WTC11 (cell line): ENCODE results near the gene TPD52L2. TPM values are rescaled to one million over a fixed set of nuclear protein-coding genes. Genes with fewer than 3 reads are reported as not detected.

Source experiments
- ATAC-seq: fragments of 200-7000 bp; cut with Tn5 transposase; 2 replicates; pipeline ENCODE4 v1.10.0; 2021; ENCODE audit warnings: mild to moderate bottlenecking, moderate library complexity
- CTCF ChIA-PET: fragments of 300-600 bp; sonication (Branson Sonifier 250); formaldehyde crosslinking; loops from one replicate; lab custom pipeline; 2021; ENCODE audit warnings: antibody characterized with exemption; lab: Charles Lee
- POLR2A ChIA-PET: fragments of 350-600 bp; sonication (Branson Sonifier 250); formaldehyde crosslinking; loops from one replicate; lab custom pipeline; 2021; ENCODE audit warnings: antibody characterized with exemption; lab: Charles Lee
- DNase-seq: peaks from one replicate; pipeline ENCODE4 v3.0.0; 2021; ENCODE audit warnings: low spot score
- H3K27ac Mint-ChIP-seq: 2 replicates; pipeline ENCODE4 v1.8.0; 2021; ENCODE audit warnings: mixed read lengths
- H3K27me3 Mint-ChIP-seq: 2 replicates; pipeline ENCODE4 v1.8.0; 2021; ENCODE audit warnings: low read depth, mild to moderate bottlenecking, moderate library complexity, mixed read lengths
- H3K36me3 Mint-ChIP-seq: 2 replicates; pipeline ENCODE4 v1.8.0; 2021; ENCODE audit warnings: mixed read lengths
- H3K4me1 Mint-ChIP-seq: 2 replicates; pipeline ENCODE4 v1.8.0; 2022; ENCODE audit warnings: mixed read lengths
- H3K4me3 Mint-ChIP-seq: 2 replicates; pipeline ENCODE4 v1.8.0; 2021; ENCODE audit warnings: mild to moderate bottlenecking, moderate library complexity, mixed read lengths
- H3K9me3 Mint-ChIP-seq: 2 replicates; pipeline ENCODE4 v1.8.0; 2021; ENCODE audit warnings: mixed read lengths
- ESRRA ChIP-seq: sonication (generic); formaldehyde crosslinking; IDR thresholded peaks from 2 replicates; pipeline ENCODE4 v1.8.1; 2022; ENCODE audit warnings: mild to moderate bottlenecking, missing genetic modification reagents, borderline replicate concordance
- ETV6 ChIP-seq: sonication (generic); formaldehyde crosslinking; IDR thresholded peaks from 2 replicates; pipeline ENCODE4 v1.8.1; 2022; ENCODE audit warnings: mild to moderate bottlenecking, missing genetic modification reagents
- FOXK1 ChIP-seq: sonication (generic); formaldehyde crosslinking; IDR thresholded peaks from 2 replicates; pipeline ENCODE4 v1.8.0; 2022; ENCODE audit warnings: mild to moderate bottlenecking, moderate library complexity, missing genetic modification reagents
- FOXP1 ChIP-seq: sonication (generic); formaldehyde crosslinking; IDR thresholded peaks from 2 replicates; pipeline ENCODE4 v1.8.0; 2022; ENCODE audit warnings: missing genetic modification reagents, mild to moderate bottlenecking, moderate library complexity, borderline replicate concordance
- HMGA2 ChIP-seq: fragments of 250-450 bp; sonication (Bioruptor Pico); IDR thresholded peaks from 2 replicates; pipeline ENCODE4 v1.4.0; 2021; ENCODE audit warnings: mild to moderate bottlenecking, moderate library complexity
- MXD4 ChIP-seq: fragments of 250-450 bp; sonication (Bioruptor Pico); IDR thresholded peaks from 2 replicates; pipeline ENCODE4 v1.8.0; 2021; ENCODE audit warnings: mild to moderate bottlenecking, moderate library complexity, borderline replicate concordance
- NFE2L1 ChIP-seq: sonication (generic); formaldehyde crosslinking; IDR thresholded peaks from 2 replicates; pipeline ENCODE4 v1.8.1; 2023; ENCODE audit warnings: missing genetic modification reagents
- OVOL2 ChIP-seq: fragments of 250-450 bp; sonication (Bioruptor Pico); IDR thresholded peaks from 2 replicates; pipeline ENCODE4 v1.9.0; 2021; ENCODE audit warnings: mild to moderate bottlenecking, borderline replicate concordance
- RELA ChIP-seq: sonication (generic); formaldehyde crosslinking; IDR thresholded peaks from 2 replicates; pipeline ENCODE4 v1.8.1; 2022; ENCODE audit warnings: missing genetic modification reagents, mild to moderate bottlenecking, borderline replicate concordance
- SMAD4 ChIP-seq: sonication (generic); formaldehyde crosslinking; IDR thresholded peaks from 2 replicates; pipeline ENCODE4 v1.8.0; 2022; ENCODE audit warnings: mild to moderate bottlenecking, missing genetic modification reagents
- TCF7 ChIP-seq: sonication (generic); formaldehyde crosslinking; IDR thresholded peaks from 2 replicates; pipeline ENCODE4 v1.8.0; 2022; ENCODE audit warnings: mild to moderate bottlenecking, low read depth, missing genetic modification reagents, moderate library complexity
- TP53 ChIP-seq: sonication (generic); formaldehyde crosslinking; IDR thresholded peaks from 2 replicates; pipeline ENCODE4 v1.8.1; 2023; ENCODE audit warnings: mild to moderate bottlenecking, missing genetic modification reagents
- total RNA-seq: library from RNA; stranded (reverse); gene quantifications from 3 replicates; pipeline ENCODE4 v1.2.3, GENCODE V29; 2021
- TF ChIP-seq, protein P1 (sequence below): sonication (generic); formaldehyde crosslinking; IDR thresholded peaks from 2 replicates; pipeline ENCODE4 v1.8.0; 2022; ENCODE audit warnings: mild to moderate bottlenecking, missing genetic modification reagents
- TF ChIP-seq, protein P2 (sequence below): sonication (generic); formaldehyde crosslinking; IDR thresholded peaks from 2 replicates; pipeline ENCODE4 v1.8.0; 2022; ENCODE audit warnings: mild to moderate bottlenecking, missing genetic modification reagents
- TF ChIP-seq, protein P3 (sequence below): sonication (generic); formaldehyde crosslinking; conservative IDR thresholded peaks from 2 replicates; pipeline ENCODE4 v1.8.1; 2022; ENCODE audit warnings: mild to moderate bottlenecking, missing genetic modification reagents
- TF ChIP-seq, protein P4 (sequence below): sonication (generic); formaldehyde crosslinking; IDR thresholded peaks from 2 replicates; pipeline ENCODE4 v1.8.0; 2022; ENCODE audit warnings: missing genetic modification reagents
- TF ChIP-seq, protein P5 (sequence below): sonication (generic); formaldehyde crosslinking; IDR thresholded peaks from 2 replicates; pipeline ENCODE4 v1.8.0; 2022; ENCODE audit warnings: mild to moderate bottlenecking, missing genetic modification reagents
- TF ChIP-seq, protein P6 (sequence below): sonication (generic); formaldehyde crosslinking; IDR thresholded peaks from 2 replicates; pipeline ENCODE4 v1.8.1; 2022; ENCODE audit warnings: low read depth, mild to moderate bottlenecking, moderate library complexity, missing genetic modification reagents, borderline replicate concordance
- TF ChIP-seq, protein P7 (sequence below): sonication (generic); formaldehyde crosslinking; IDR thresholded peaks from 2 replicates; pipeline ENCODE4 v1.8.0; 2023; ENCODE audit warnings: mild to moderate bottlenecking, missing genetic modification reagents
- TF ChIP-seq, protein P8 (sequence below): fragments of 200-600 bp; IDR thresholded peaks from 2 replicates; pipeline ENCODE4 v1.8.0; 2022; ENCODE audit warnings: antibody characterized with exemption

The TPD52L2 gene
- total RNA-seq, 1 experiment from 2014 or later: 80.8 TPM

DNA sequence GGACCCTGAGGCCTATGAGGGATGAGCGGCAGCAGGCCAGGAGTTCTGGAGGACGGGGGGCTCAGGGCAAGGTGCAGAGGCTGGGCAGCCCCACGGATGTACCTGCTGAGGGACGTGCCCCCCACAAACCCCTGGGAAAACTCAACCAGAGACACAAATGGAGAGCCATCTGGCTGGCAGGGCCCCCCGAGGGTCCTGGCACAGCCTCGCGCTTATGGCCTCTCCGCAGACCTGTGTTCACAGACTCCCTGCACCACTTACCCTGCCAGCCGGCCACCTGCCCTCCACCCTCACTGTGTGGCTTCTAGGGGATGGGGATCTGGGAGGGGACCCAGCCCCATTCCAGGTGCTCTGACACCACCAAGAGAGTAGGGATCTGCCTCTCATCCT, 30.6 kb upstream of the TPD52L2 start:
- Mint-ChIP-seq H3K4me3 (no peak overlapping the region), H3K36me3 (no peaks in the 10 kb centered on the region), H3K27me3 (peaks cover 27% of the 10 kb centered on the region), H3K27ac (no peak overlapping the region), H3K9me3 (no peaks in the 10 kb centered on the region), H3K4me1 (peaks cover 26% of the 10 kb centered on the region)
- TF ChIP-seq, protein P1, sequence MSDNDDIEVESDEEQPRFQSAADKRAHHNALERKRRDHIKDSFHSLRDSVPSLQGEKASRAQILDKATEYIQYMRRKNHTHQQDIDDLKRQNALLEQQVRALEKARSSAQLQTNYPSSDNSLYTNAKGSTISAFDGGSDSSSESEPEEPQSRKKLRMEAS (CRISPR knock-in tag): 0 out of 2 replicates have a peak, but pooled peaks have one; percentile 24
- TF ChIP-seq SMAD4 (CRISPR knock-in tag): no peak
- POLR2A ChIA-PET: interaction anchor here (1.0 kb wide), 2 partner anchors 13 to 25 kb away, joined by 3 to 5 read pairs; no protein-coding TSS in a partner anchor
- CTCF ChIA-PET: interaction anchor here (0.6 to 1.4 kb wide), 5 partner anchors 24 to 249 kb away, joined by 3 to 8 read pairs (median 4); no protein-coding TSS in a partner anchor
- ATAC-seq (no peak), DNase-seq (no peak)

DNA sequence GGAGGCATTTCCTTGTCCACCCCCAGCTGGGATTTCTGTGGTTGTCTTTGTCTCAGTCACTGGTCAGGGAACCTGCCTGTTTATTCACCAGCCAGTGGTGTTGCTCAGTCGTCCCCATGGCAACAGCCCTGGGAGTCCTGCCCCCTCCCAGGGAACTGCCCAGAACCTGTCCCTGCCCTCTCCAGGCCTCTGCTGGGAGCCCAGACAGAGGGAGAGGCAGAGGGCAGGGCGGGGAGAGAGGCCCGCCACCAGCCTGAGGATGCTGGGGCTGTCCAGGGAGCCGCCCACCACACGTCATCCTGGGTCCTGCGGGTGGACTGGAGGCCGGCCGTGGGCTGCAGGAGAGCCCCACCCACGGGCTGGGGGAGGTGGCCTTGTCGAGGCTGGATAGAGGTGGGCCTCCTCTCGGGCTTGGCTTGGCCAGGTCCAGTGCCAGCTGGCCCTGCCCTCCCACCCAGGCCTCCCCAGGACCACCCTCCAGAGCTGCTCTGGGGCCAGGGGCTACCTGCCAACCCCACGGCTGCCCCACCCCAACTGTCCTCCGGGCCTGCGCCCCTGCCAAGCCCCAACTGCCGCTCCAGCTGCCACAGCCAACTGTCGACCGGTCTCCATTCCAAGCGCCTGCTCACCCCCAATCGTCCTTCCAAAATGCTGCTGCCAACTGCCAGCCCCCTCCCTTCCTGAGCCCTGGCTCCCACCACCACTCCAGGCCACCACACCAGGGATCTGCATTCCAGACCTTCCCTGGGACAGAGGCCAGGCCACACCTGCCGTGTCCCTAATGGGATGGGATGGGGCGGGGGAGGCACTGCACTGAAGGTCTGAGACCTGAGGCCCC, 29.8 kb upstream of the TPD52L2 start:
- H3K27me3 Mint-ChIP-seq: peaks cover 20% of the 10 kb centered on the region
- H3K4me1 Mint-ChIP-seq: peaks cover 20% of the 10 kb centered on the region
- ATAC-seq: peak; percentile 89
- peak; percentile 88 for DNase-seq
- H3K4me3 Mint-ChIP-seq: peak overlapping the region; percentile 40
- no peaks in the 10 kb centered on the region for H3K9me3 Mint-ChIP-seq
- CTCF ChIA-PET: interaction anchor here (0.6 to 1.4 kb wide), 5 partner anchors 23 to 248 kb away, joined by 3 to 8 read pairs (median 4); no protein-coding TSS in a partner anchor
- H3K36me3 Mint-ChIP-seq: no peaks in the 10 kb centered on the region
- H3K27ac Mint-ChIP-seq: peak overlapping the region; percentile 76
- POLR2A ChIA-PET: interaction anchor here (1.0 kb wide), 2 partner anchors 13 to 25 kb away, joined by 3 to 5 read pairs; no protein-coding TSS in a partner anchor
- no peak for TF ChIP-seq RELA (CRISPR knock-in tag)
- TF ChIP-seq FOXK1: no peak
- TF ChIP-seq TP53 (CRISPR knock-in tag): no peak
- TF ChIP-seq ESRRA (CRISPR knock-in tag): no peak
- TF ChIP-seq ETV6 (CRISPR knock-in tag): no peak
- TF ChIP-seq, protein P2, sequence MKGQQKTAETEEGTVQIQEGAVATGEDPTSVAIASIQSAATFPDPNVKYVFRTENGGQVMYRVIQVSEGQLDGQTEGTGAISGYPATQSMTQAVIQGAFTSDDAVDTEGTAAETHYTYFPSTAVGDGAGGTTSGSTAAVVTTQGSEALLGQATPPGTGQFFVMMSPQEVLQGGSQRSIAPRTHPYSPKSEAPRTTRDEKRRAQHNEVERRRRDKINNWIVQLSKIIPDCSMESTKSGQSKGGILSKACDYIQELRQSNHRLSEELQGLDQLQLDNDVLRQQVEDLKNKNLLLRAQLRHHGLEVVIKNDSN (CRISPR knock-in tag): 0 out of 2 replicates have a peak, but pooled peaks have one; percentile 13
- TF ChIP-seq, protein P3, sequence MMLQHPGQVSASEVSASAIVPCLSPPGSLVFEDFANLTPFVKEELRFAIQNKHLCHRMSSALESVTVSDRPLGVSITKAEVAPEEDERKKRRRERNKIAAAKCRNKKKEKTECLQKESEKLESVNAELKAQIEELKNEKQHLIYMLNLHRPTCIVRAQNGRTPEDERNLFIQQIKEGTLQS: no peak
- TF ChIP-seq, protein P4, sequence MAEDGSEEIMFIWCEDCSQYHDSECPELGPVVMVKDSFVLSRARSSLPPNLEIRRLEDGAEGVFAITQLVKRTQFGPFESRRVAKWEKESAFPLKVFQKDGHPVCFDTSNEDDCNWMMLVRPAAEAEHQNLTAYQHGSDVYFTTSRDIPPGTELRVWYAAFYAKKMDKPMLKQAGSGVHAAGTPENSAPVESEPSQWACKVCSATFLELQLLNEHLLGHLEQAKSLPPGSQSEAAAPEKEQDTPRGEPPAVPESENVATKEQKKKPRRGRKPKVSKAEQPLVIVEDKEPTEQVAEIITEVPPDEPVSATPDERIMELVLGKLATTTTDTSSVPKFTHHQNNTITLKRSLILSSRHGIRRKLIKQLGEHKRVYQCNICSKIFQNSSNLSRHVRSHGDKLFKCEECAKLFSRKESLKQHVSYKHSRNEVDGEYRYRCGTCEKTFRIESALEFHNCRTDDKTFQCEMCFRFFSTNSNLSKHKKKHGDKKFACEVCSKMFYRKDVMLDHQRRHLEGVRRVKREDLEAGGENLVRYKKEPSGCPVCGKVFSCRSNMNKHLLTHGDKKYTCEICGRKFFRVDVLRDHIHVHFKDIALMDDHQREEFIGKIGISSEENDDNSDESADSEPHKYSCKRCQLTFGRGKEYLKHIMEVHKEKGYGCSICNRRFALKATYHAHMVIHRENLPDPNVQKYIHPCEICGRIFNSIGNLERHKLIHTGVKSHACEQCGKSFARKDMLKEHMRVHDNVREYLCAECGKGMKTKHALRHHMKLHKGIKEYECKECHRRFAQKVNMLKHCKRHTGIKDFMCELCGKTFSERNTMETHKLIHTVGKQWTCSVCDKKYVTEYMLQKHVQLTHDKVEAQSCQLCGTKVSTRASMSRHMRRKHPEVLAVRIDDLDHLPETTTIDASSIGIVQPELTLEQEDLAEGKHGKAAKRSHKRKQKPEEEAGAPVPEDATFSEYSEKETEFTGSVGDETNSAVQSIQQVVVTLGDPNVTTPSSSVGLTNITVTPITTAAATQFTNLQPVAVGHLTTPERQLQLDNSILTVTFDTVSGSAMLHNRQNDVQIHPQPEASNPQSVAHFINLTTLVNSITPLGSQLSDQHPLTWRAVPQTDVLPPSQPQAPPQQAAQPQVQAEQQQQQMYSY (CRISPR knock-in tag): peak; percentile 59
- TF ChIP-seq, protein P5, sequence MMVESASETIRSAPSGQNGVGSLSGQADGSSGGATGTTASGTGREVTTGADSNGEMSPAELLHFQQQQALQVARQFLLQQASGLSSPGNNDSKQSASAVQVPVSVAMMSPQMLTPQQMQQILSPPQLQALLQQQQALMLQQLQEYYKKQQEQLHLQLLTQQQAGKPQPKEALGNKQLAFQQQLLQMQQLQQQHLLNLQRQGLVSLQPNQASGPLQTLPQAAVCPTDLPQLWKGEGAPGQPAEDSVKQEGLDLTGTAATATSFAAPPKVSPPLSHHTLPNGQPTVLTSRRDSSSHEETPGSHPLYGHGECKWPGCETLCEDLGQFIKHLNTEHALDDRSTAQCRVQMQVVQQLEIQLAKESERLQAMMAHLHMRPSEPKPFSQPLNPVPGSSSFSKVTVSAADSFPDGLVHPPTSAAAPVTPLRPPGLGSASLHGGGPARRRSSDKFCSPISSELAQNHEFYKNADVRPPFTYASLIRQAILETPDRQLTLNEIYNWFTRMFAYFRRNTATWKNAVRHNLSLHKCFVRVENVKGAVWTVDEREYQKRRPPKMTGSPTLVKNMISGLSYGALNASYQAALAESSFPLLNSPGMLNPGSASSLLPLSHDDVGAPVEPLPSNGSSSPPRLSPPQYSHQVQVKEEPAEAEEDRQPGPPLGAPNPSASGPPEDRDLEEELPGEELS: no peak
- no peak for TF ChIP-seq FOXP1 (CRISPR knock-in tag)
- TF ChIP-seq NFE2L1: no peak
- TF ChIP-seq MXD4 (CRISPR knock-in tag): no peak
- TF ChIP-seq TCF7 (CRISPR knock-in tag): no peak
- TF ChIP-seq OVOL2 (CRISPR knock-in tag): no peak
- TF ChIP-seq, protein P6, sequence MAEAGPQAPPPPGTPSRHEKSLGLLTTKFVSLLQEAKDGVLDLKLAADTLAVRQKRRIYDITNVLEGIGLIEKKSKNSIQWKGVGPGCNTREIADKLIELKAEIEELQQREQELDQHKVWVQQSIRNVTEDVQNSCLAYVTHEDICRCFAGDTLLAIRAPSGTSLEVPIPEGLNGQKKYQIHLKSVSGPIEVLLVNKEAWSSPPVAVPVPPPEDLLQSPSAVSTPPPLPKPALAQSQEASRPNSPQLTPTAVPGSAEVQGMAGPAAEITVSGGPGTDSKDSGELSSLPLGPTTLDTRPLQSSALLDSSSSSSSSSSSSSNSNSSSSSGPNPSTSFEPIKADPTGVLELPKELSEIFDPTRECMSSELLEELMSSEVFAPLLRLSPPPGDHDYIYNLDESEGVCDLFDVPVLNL (CRISPR knock-in tag): no peak
- TF ChIP-seq HMGA2 (CRISPR knock-in tag): no peak
- TF ChIP-seq, protein P7, sequence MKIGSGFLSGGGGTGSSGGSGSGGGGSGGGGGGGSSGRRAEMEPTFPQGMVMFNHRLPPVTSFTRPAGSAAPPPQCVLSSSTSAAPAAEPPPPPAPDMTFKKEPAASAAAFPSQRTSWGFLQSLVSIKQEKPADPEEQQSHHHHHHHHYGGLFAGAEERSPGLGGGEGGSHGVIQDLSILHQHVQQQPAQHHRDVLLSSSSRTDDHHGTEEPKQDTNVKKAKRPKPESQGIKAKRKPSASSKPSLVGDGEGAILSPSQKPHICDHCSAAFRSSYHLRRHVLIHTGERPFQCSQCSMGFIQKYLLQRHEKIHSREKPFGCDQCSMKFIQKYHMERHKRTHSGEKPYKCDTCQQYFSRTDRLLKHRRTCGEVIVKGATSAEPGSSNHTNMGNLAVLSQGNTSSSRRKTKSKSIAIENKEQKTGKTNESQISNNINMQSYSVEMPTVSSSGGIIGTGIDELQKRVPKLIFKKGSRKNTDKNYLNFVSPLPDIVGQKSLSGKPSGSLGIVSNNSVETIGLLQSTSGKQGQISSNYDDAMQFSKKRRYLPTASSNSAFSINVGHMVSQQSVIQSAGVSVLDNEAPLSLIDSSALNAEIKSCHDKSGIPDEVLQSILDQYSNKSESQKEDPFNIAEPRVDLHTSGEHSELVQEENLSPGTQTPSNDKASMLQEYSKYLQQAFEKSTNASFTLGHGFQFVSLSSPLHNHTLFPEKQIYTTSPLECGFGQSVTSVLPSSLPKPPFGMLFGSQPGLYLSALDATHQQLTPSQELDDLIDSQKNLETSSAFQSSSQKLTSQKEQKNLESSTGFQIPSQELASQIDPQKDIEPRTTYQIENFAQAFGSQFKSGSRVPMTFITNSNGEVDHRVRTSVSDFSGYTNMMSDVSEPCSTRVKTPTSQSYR (CRISPR knock-in tag): no peak
- TF ChIP-seq, protein P8, sequence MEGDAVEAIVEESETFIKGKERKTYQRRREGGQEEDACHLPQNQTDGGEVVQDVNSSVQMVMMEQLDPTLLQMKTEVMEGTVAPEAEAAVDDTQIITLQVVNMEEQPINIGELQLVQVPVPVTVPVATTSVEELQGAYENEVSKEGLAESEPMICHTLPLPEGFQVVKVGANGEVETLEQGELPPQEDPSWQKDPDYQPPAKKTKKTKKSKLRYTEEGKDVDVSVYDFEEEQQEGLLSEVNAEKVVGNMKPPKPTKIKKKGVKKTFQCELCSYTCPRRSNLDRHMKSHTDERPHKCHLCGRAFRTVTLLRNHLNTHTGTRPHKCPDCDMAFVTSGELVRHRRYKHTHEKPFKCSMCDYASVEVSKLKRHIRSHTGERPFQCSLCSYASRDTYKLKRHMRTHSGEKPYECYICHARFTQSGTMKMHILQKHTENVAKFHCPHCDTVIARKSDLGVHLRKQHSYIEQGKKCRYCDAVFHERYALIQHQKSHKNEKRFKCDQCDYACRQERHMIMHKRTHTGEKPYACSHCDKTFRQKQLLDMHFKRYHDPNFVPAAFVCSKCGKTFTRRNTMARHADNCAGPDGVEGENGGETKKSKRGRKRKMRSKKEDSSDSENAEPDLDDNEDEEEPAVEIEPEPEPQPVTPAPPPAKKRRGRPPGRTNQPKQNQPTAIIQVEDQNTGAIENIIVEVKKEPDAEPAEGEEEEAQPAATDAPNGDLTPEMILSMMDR: no peak
